Activated CD4-positive, alpha-beta T cell treated with anti-CD3 and anti-CD28 coated beads, Interleukin-10, Interleukin-2, amounts not matched to agents 100 ng/mL and 50 ng/mL, durations not matched to agents 16 hours and 8 hours (primary cell): ENCODE results near the gene HOXB5.

Experiments
- DNase-seq: peaks from one replicate; pipeline ENCODE4 v3.0.0-alpha.2; 2020

The HOXB5 gene

DNA sequence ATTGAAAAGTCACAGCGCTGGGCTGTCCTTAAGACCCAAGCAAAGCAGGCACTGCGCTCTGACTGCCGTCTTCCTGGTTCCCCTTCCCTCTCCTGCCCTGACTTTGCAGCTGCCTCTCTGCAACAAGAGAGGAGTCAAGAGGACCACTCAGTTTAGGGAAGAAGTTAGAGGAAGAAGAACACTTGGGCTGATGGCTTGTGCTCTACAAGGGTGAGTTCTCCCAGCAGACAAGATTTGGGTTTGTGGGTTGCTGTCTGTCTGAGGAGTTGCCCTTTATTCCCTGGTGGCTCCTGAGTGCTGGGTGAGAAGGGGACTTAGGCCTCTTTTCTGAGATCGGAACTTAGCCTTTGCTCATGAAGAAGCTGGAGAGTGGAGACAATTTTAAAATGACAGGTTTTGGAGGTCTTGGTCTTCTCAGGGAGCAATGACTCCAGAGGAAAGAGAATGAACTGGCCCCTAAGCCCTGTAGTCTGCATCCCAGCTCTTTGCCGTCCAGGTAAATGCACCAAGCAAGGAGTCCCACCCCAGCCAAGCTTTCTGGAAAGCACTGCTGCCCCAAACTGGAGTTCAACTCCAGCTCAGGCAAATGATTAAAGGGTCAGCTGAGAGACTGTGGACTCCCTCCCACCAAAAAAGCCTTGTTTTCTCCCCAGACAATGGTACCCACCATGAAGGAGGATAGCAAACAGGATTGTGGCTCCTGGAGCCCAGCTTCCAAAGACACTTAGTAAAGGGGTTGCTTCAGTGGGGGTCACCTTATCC lies 35.3 kb upstream of the HOXB5 start:
- no peak for DNase-seq

DNA sequence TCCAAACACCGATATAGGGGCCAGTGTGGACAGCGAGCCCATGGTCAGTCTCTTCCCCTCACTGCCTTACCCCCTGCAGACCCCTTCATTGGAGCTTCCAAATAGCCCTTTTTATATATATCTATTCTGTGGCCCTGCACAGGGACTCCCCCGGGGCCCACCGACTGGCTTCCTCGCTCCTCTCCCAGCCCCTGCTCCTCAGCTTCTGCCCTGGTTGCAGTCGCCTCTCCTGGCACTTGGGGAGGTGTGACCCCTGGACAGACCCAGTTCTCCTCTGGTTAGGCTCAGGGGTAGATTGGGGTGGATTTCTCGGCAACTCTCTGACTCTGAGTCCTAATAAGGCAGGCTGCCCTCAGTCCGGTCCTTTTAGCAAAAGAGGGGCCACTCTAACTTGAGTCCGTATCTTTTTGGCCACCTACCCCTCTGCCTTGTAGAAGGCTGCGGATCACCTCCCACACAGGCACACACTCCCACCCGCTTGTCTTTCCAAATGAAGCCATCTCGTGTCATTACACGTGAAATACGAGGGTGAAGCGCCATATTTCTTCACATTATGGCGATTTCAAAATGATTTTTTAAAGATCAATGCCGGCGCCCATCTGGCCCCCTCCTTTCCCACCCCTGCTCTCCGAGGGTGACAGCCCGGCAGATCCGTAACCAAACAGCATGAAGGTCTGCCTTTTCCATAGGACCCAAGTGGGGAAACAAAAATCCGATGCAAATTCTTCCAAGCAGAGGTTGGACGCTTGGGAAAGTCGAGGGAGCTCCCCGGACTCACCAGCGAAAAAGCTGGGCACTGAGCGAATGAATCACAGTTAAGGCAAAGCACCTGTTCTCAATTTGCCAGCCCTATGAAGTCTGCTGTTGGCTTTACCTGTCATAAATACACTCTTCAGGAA lies 34.3 kb upstream of the HOXB5 start:
- DNase-seq = no peak

GRCh38 chr17:48627118-48627597 lies 33.6 kb upstream of the HOXB5 start:
- DNase-seq = no peak

DNA sequence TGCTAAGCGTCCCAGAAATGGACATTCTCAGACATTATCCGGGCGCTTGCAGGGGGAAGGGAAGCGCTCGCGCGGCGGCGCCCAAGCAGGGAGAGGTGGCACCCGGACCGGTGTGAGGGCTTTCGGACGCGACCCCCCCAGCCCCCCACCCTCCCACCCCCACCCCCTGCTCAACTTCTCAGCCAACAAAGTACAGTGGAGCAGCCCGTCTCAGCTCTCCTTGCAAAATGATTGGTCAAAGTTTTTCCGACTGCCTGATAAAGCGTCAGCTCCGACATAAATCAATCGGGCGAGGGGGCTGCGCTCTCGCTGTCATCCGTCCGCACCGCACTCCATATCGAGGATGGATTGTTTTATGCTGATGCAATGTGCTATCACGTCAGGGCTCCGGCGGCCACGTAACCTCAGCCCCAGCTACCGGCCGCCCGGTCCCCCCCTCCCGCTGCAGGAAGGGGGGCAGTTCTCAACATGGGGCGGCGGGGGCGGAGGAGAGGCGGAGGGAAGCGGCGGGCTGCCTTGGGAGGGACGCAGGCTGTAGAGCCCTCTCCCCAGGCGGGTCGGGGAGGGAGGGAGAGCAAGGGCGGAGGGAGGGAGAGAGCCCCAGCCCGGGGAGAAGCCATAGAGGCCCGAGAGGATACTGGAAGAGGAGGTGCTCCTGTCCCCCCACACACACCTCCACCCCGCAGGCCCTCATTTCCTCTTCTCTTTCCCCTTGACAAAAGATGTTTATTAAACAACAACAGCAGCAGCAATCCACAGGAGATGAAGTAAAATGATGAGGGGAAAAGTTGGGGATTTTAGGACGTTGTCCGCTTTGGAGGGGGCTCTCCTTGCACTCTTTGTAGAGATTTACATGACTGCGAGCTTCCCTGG lies 32.9 kb upstream of the HOXB5 start, which contains the start of gene HOXB9:
HOXB9 (minus strand) TSS at position 114 of the 873 bp plus-strand sequence; CDS start at position 25, 89 bp downstream.
- no peak for DNase-seq

DNA sequence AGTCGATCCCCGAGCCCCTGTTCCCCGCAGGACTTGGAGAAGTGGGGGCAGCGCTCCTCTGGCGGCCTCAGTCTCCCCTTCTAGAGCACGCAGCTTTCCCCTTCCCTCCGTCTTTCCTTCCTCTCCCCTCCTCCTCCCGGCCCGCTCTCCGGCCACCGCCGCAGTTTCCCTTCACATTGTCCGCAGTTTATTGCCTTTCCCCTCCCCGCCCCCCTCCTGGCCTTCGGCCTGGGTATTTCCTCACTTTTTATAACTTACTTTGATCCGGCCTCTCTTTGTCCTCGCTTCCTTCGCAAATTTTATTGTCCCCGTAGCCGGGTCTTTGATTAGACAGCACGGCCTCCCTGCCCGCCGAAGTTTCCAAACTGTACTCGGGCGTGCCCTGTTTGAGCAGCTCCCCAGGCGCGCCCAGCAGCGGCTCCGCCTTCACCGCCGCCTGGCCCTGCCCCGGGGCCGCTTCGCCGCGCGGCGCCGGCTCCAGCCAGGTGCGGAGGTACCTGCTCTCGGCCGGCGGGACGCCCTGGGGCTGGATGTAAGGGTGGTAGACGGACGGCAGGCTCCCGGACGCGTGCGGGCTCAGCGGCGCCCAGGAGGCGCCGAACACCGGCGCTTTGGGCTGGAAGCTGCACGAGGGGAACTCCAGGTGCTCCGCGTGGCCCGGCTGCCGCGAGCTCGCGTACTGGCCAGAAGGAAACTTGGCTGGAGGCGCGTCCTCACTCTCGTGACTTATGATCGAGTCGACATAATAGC lies 32.1 kb upstream of the HOXB5 start:
- DNase-seq = peak; percentile 28

DNA sequence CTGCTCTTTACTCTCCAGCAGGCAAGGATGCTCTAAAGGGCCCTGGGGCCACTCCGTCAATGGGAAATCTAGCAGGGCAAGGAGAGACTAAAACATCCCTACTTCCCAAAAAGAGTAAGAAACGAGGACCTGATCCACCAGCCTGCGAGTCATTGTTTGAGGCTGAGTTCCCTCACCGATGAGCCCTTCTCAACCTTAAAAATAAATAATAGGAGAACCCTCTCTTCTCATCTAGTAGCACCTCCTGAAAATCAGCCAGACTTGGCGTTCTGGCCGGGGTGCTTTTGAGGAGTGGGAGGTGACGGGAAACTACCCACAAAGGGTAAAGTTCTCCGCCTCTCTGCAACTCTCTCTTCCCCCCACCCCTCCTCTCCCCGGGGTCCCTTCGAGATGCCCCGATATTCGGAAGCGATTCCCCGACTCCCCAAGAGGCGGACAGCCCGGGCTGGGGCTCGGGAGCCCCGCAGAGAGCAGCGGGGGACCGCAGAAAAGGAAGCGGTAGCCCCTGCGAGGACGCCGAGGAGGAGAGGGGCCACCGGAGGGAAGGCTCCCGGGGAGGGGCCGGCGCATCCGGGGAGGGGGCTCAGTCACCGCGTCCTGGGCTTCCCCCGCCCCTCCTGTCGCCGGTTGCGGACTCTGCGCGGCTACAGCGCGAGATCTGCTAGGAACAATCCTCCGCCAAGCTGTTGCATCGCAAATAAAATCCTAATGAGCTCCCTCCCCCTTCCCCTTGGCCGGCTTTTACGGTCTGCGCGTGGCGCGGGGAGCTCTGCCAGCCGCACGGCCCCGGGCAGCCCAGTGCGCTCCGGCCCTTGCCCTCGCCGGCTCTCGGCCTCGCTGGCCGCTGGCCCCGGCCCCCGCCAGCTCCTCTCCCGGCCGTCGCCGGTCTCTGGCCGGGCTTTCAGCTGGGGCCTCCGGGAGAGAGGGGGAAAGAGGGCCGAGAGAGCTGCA lies 31.2 kb upstream of the HOXB5 start:
- DNase-seq = no peak

DNA sequence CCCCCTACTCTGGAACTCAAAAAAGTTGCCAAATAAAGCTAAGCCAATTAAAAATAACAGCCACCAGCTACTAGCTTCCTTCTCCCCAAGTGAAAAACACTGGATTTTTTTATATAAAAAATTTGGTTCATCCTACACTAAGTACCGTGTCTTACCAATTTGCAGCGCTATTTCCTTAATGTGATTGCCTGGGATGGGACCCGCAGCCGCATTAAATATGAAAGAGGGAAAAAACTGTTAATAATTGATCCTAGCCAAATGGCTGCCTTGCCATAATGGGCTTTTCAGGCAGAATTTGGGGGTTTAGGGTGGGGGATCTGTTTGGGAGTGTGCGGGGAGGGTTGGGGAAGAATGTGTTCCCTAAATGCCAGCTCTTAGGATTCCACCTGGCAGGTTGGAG lies 30.5 kb upstream of the HOXB5 start:
- no peak for DNase-seq

- DNase-seq = no peak
Observed at GRCh38 chr17:48623583-48623982, 30.0 kb upstream of the HOXB5 start.

- no peak for DNase-seq
Observed at GRCh38 chr17:48622857-48623256, 29.3 kb upstream of the HOXB5 start.

DNA sequence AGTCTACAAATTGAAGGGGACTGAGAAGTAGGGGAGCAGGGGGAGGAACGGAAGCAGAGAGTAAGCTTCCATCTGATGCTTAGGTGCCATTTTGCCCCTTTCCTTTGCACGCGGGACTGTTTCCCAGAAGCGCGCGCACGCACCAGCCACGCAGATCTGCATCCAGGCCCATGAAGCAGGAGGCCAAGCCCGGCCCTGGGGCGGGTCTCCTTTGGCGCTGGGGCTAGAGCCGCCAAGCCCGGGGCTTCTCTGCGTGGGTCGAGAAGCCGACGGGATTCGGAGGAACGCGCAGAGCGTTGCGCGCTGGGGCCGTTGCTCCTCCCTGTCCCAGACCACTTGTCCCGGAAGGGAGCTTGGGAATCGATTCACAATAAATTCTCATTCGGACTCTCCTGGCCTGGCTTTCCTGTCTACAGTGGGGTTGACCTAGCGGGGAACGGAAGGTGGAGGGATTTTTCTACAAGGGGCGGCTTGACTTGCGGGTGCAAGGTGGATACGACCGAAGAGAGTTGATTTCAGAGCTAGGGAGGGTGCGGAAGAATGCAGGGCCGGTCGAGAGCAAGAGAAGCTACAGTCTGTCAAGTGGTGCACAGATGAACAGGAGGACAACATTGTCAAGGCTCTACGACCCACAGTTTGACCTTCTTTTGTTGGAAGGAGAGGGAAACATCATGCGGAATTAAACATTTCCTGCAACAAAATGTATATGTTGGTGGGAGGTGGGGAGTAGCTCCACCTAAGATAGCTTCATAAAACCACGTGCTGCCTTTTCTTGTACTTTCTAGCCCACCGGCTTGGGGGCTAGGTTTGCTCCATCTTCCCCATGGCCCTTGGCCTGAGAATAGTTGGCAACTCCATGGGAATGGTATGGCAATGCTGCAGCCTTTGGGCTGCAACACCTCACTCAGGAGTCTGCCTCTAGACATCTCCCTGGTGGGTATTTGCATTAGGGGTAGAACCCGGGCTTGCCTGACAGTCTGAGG lies 28.1 kb upstream of the HOXB5 start:
- DNase-seq = no peak

DNA sequence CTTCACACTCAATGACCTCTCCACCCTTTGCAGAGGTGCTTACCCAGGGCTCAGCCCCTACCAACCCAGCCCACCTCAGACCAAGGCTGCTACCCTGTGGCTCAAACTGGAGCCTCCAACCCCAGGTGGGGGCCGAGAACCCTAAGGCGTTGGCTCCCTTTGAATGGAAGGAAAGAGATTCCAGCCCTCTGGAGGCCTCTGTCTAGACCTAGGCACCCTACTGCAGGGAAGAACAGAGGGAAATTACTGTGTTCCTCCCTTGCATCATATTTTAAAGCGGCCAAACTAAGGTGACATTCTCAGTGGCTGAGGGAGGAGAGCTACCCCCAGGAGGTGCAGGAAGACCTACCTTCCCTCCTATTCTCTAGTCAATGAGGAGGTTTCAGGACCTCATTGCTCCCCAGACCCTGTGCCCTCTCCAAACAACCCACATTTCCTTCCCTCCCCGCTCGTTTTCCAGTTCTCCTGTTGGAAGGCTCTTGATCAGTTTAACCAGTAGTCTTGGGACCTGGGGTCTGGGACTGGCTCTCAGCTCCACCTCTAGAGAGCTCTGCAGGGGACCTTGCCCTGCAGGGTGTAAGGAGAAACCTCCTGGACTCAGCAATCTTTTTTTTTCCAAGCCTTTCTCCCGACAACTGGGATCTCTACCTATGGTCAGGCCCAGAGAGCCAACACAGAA lies 27.0 kb upstream of the HOXB5 start:
- DNase-seq = no peak

DNA sequence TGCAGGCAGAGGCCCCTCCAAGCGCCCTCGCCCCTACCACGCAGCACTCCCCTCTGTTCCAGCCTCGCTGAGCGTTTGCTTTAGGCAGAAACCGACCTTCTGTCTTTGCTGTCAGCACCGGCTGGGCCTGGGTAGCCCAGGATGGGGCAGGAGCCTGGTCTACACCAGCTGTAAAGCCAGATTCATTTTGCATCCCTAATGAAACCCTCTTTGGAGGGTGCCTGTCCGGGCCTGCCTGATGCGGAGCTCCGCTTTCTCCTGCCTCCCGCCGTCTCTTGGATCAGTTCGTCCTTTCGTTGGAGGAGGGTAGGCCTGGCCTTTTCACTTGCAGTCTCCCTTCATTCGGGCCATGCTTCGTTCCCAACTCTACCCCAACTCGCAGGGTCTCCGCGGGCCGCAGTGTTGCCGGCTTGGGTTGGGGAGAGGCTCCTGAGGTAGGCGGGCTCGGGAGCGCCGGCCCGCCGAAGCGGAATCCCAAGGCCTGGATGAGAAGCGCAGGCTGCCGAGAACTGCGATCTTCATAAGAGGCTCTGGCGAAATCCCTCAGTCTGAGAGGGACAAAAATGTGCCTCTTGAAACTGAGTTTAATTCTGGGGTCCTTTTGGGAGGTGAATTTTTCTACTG lies 26.4 kb upstream of the HOXB5 start:
- DNase-seq = no peak

DNA sequence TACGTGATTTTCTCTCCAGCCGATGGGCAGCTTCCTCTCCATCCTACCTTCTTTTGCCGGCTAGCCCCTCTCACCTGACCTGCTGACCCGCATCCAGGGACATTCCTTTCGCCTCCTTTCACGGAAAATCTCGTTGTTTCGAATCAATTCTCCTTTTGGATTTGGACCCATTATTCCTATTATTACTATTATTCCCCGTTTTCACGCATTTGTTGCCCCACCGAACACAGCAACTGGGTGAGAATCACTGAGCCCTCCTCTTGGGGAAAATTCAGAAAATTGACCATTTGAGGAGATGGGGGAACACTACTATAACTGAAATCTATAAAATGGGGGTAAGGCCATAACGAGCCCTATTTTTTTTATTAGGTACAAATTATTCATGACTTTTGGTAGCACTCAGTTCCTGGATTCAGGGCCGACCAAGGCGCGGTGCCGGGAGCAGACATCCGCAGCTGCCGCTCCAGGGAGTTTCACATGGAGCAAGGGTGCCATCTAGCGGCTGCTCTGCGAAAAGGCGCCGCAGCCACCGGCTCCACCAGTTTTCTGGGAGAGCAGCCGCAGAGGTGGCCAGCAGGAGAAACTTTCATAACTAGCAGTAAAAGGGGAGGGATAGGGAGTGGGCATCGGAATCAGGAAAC lies 24.8 kb upstream of the HOXB5 start:
- peak; percentile 84 for DNase-seq

DNA sequence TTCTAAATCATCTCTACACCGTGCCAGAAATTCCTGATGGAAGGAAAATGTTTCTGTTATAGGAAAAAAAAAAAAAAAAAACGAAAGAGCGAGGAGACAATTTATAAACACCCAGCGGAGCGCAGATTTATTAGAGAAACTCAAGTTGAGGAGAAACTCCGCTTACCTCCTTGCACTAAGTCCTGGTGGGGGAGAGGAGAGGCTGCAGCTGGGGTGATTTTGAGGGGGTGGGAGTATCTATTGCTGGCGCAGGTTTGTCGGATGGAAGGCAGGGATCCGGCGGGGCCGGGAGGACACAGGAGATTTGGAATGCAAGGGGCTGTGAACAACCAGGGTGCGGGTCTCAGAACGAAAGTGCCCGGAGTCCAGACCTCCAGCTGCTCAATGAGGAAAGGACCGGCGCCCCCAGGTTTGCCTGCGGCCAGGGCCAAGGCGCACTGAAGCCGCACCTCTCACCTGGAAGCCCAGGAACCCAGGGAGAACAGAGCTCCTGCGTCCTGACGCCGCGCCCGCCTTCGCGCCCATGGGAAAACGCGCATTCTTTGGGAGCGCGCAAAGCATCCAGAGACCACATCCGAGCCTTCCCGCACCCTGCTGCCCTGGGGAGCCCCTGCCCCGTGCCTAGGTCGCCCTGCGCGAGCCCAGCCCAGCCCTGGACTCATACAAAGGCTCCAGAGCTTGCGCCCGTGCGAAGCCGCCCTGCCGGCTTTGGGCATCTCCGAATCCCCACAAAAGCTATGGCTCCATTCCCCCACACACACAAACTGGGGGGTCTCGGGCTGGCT lies 24.1 kb upstream of the HOXB5 start:
- DNase-seq = no peak

GRCh38 chr17:48616717-48617470 lies 23.3 kb upstream of the HOXB5 start:
- no peak for DNase-seq

GRCh38 chr17:48615963-48616716 lies 22.6 kb upstream of the HOXB5 start:
- DNase-seq = no peak
